Forelimb muscle (tissue), 1 donor: ENCODE results near the gene ANKMY2. TPM values are rescaled to one million over a fixed set of nuclear protein-coding genes. Genes with fewer than 3 reads are reported as not detected.
"Not testable (repeated sequence)": the region's sequence is repeated elsewhere in the genome, so short reads cannot be mapped to it uniquely, and the experiment has no call there.

Experiments used
- DNase-seq: peaks from one replicate; pipeline ENCODE4 v3.0.0-alpha.2; 2013; ENCODE audit warnings: low read depth
- polyA plus RNA-seq: library from polyadenylated mRNA; unstranded; fragments of 120-200 nt; gene quantifications from one replicate; pipeline ENCODE4 v1.2.1, GENCODE V29; 2013; ENCODE audit not compliant: insufficient read length

The ANKMY2 gene
- polyA plus RNA-seq: 25.9 TPM

GRCh38 chr7:16645593-16646471 is at the start of gene ANKMY2, which contains the start of gene BZW2:
TSS of gene ANKMY2 (minus strand) at chr7:16645754. CDS start at chr7:16645573, 181 bp downstream.
TSS of gene BZW2 (plus strand) at chr7:16646181. CDS start at chr7:16665444, 19,263 bp downstream.
- DNase-seq: peak; percentile 93

GRCh38 chr7:16694806-16695205 is 49.3 kb upstream of the ANKMY2 start:
- no peak for DNase-seq

GRCh38 chr7:16693601-16694318 is 48.2 kb upstream of the ANKMY2 start:
- no peak for DNase-seq

- no peak for DNase-seq
These were observed 45.7 kb upstream of the ANKMY2 start for GRCh38 chr7:16691241-16691640.

GRCh38 chr7:16688249-16688648 is 42.7 kb upstream of the ANKMY2 start:
- DNase-seq: no peak

GRCh38 chr7:16685535-16685934 is 40.0 kb upstream of the ANKMY2 start:
- DNase-seq: no peak

- no peak for DNase-seq
These were observed 39.4 kb upstream of the ANKMY2 start for GRCh38 chr7:16684935-16685334.

GRCh38 chr7:16678645-16679566 is 33.4 kb upstream of the ANKMY2 start:
- not testable (repeated sequence) for DNase-seq

GRCh38 chr7:16677978-16678494 is 32.5 kb upstream of the ANKMY2 start:
- no peak for DNase-seq

- DNase-seq: no peak
These were observed 29.7 kb upstream of the ANKMY2 start for GRCh38 chr7:16675277-16675676.

- DNase-seq: no peak
These were observed 26.3 kb upstream of the ANKMY2 start for GRCh38 chr7:16671811-16672210.

GRCh38 chr7:16670731-16671344 is 25.3 kb upstream of the ANKMY2 start:
- DNase-seq: no peak

GRCh38 chr7:16670021-16670420 is 24.5 kb upstream of the ANKMY2 start:
- no peak for DNase-seq

GRCh38 chr7:16669581-16669980 is 24.0 kb upstream of the ANKMY2 start:
- no peak for DNase-seq

GRCh38 chr7:16668978-16669377 is 23.4 kb upstream of the ANKMY2 start:
- DNase-seq: no peak

GRCh38 chr7:16668049-16668858 is 22.7 kb upstream of the ANKMY2 start:
- DNase-seq: no peak

- no peak for DNase-seq
These were observed 21.8 kb upstream of the ANKMY2 start for GRCh38 chr7:16667355-16667754.

- no peak for DNase-seq
These were observed 16.4 kb upstream of the ANKMY2 start for GRCh38 chr7:16661924-16662323.

- DNase-seq: no peak
These were observed 15.3 kb upstream of the ANKMY2 start for GRCh38 chr7:16660702-16661464.
